DMS153 treated with DMSO at 0.1 percent for 48 hours (cell line): Measurements from ENCODE around the gene TAGLN.
"Not testable (repeated sequence)": the region's sequence is repeated elsewhere in the genome, so short reads cannot be mapped to it uniquely, and the experiment has no call there.

Source experiments
- DNase-seq: peaks from one replicate; lab custom pipeline; 2025; ENCODE audit not compliant: unreplicated experiment; lab: John Stamatoyannopoulos, UW

The TAGLN gene

GRCh38 chr11:117195258-117195657 lies 3.9 kb upstream of the TAGLN start:
- no peak for DNase-seq

GRCh38 chr11:117195761-117196160 lies 3.4 kb upstream of the TAGLN start:
- no peak for DNase-seq

GRCh38 chr11:117197006-117197405 lies 2.2 kb upstream of the TAGLN start:
- DNase-seq, result no peak

GRCh38 chr11:117197516-117198456 lies 1.4 kb upstream of the TAGLN start:
- DNase-seq, result no peak

GRCh38 chr11:117198613-117199012 lies 557 bp upstream of the TAGLN start:
- DNase-seq, result no peak

GRCh38 chr11:117199916-117200812 lies 994 bp downstream of the TAGLN start:
- DNase-seq, result no peak

- no peak for DNase-seq
Observed at GRCh38 chr11:117200813-117201657, 1.9 kb downstream of the TAGLN start.

GRCh38 chr11:117201658-117202305 lies 2.6 kb downstream of the TAGLN start:
- DNase-seq, result no peak

GRCh38 chr11:117202386-117203068 lies 3.4 kb downstream of the TAGLN start:
- no peak for DNase-seq

- no peak for DNase-seq
Observed at GRCh38 chr11:117203069-117203407, 3.9 kb downstream of the TAGLN start.

GRCh38 chr11:117204283-117205080 lies 5.3 kb downstream of the TAGLN start:
- no peak for DNase-seq

GRCh38 chr11:117205211-117205818 lies 6.1 kb downstream of the TAGLN start:
- DNase-seq, result no peak

GRCh38 chr11:117206111-117206510 lies 6.9 kb downstream of the TAGLN start:
- not testable (repeated sequence) for DNase-seq

GRCh38 chr11:117206859-117207258 lies 7.7 kb downstream of the TAGLN start:
- not testable (repeated sequence) for DNase-seq

GRCh38 chr11:117207481-117207880 lies 8.3 kb downstream of the TAGLN start:
- not testable (repeated sequence) for DNase-seq

GRCh38 chr11:117208710-117209109 lies 9.5 kb downstream of the TAGLN start:
- DNase-seq, result not testable (repeated sequence)

GRCh38 chr11:117209351-117210125 lies 10.4 kb downstream of the TAGLN start:
- not testable (repeated sequence) for DNase-seq

- DNase-seq, result no peak
Observed at GRCh38 chr11:117210620-117211019, 11.4 kb downstream of the TAGLN start.
